ENCODE data around the gene SCPEP1.

Gene SCPEP1

DNA sequence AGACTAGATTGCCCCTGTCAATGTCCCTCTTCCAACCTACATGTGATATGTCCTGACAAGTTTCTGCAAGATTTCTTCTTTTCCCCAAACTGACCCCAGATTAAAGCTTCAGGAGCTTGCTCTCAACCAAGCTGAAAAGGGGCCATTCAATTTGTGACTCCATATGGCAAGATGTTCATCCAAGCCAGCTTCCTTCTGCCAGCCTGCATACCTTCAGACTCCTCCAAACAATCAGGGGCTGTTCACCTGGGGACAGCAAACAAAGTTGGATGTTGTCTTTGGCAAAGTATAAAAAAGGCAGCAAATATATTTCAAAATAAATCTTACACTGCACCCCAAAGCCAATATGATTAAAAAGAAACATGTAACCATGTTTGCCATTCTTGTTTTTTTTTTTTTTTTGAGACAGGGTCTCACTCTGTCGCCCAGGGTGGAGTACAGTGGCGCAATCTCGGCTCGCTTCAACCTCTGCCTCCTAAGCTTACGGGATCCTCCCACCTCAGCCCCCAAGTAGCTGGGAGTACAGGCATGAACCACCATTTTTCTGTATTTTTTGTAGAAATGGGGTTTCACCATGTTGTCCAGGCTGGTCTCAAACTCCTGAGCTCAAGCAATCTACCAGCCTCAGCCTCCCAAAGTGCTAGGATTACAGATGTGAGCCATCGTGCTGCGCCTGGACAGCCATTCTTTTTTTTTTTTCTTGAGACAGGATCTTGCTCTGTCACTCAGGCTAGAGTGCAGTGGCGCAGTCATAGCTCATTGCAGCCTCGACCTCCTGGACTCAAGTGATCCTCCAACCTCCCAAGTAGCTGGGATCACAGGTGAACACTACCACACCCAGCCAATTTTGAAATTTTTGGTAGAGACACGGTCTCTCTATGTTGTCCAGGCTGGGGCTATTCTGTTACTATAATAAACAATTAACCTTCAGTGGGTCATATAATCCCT is 57.1 kb downstream of the SCPEP1 start:
- POLR2A ChIA-PET, result no interaction called here
- DNase-seq (ENCODE audit: extremely low spot score), result no peak
- TF ChIP-seq FOXM1 (IDR thresholded peaks at IDR 0.05; ENCODE audit: borderline replicate concordance) (no peak), ARNT (IDR thresholded peaks at IDR 0.05) (no peak), FOXK2 (IDR thresholded peaks at IDR 0.05) (no peak), LEF1 (IDR thresholded peaks at IDR 0.05; ENCODE audit: borderline replicate concordance) (no peak), TARDBP (IDR thresholded peaks at IDR 0.05) (no peak), CTBP1 (IDR thresholded peaks at IDR 0.05; ENCODE audit: borderline replicate concordance) (no peak), FOXA1 (IDR thresholded peaks at IDR 0.05) (no peak), HDGF (IDR thresholded peaks at IDR 0.05; ENCODE audit: borderline replicate concordance) (no peak), SP1 (IDR thresholded peaks at IDR 0.05) (no peak), ELF4 (IDR thresholded peaks at IDR 0.05) (no peak), SUZ12 (IDR thresholded peaks at IDR 0.05) (no peak), NFRKB (IDR thresholded peaks at IDR 0.05) (no peak), BHLHE40 (IDR thresholded peaks at IDR 0.05; ENCODE audit: borderline replicate concordance) (no peak), L3MBTL2 (conservative IDR thresholded peaks at IDR 0.05) (no peak), ZNF384 (IDR thresholded peaks at IDR 0.05) (no peak)
- TF ChIP-seq, protein P1, sequence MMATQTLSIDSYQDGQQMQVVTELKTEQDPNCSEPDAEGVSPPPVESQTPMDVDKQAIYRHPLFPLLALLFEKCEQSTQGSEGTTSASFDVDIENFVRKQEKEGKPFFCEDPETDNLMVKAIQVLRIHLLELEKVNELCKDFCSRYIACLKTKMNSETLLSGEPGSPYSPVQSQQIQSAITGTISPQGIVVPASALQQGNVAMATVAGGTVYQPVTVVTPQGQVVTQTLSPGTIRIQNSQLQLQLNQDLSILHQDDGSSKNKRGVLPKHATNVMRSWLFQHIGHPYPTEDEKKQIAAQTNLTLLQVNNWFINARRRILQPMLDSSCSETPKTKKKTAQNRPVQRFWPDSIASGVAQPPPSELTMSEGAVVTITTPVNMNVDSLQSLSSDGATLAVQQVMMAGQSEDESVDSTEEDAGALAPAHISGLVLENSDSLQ (IDR thresholded peaks at IDR 0.05), result no peak
- CTCF ChIA-PET, result interaction anchor here (0.5 to 0.6 kb wide), 3 partner anchors 18 to 484 kb away, joined by 3 read pairs; no protein-coding TSS in a partner anchor

DNA sequence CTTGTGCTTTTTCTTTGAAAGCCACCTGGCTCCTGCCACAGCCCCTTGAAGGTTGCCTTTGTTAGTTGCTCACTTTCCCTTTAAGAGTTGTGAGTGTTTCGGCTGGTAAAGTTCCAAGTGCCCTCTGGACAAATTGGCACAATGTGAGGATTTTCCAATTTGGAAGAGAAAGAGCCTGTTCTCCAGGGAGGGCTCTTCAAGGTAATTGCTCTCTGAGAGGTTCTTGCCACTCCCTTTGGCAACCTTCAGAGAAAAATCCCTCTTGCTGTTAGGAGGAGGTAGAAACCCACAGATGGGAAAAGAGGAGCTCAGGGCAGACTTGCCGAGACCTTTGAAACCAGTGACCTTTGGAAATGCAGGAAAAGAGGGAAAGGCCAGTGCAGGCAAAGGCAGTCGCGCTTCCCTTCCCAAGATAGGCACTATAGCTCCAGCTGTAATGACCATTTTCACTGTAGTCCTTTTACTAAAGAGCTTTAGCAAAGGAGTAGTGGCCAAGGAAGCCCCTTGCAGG is 58.1 kb downstream of the SCPEP1 start:
- CTCF ChIA-PET, result no interaction called here
- POLR2A ChIA-PET, result no interaction called here
- no peak for DNase-seq (ENCODE audit: extremely low spot score)
- TF ChIP-seq BHLHE40 (IDR thresholded peaks at IDR 0.05; ENCODE audit: borderline replicate concordance), result no peak
- no peak for TF ChIP-seq LEF1 (IDR thresholded peaks at IDR 0.05; ENCODE audit: borderline replicate concordance)
- TF ChIP-seq, protein P1 (IDR thresholded peaks at IDR 0.05), result no peak
- no peak for TF ChIP-seq L3MBTL2 (conservative IDR thresholded peaks at IDR 0.05)
- no peak for TF ChIP-seq HDGF (IDR thresholded peaks at IDR 0.05; ENCODE audit: borderline replicate concordance)
- TF ChIP-seq TARDBP (IDR thresholded peaks at IDR 0.05), result no peak
- TF ChIP-seq FOXK2 (IDR thresholded peaks at IDR 0.05), result no peak
- TF ChIP-seq FOXA1 (IDR thresholded peaks at IDR 0.05), result no peak
- TF ChIP-seq NFRKB (IDR thresholded peaks at IDR 0.05), result no peak
- no peak for TF ChIP-seq SP1 (IDR thresholded peaks at IDR 0.05)
- TF ChIP-seq ARNT (IDR thresholded peaks at IDR 0.05), result no peak
- TF ChIP-seq ZNF384 (IDR thresholded peaks at IDR 0.05), result no peak
- TF ChIP-seq CTBP1 (IDR thresholded peaks at IDR 0.05; ENCODE audit: borderline replicate concordance), result no peak
- TF ChIP-seq ELF4 (IDR thresholded peaks at IDR 0.05), result no peak
- TF ChIP-seq FOXM1 (IDR thresholded peaks at IDR 0.05; ENCODE audit: borderline replicate concordance), result no peak
- TF ChIP-seq SUZ12 (IDR thresholded peaks at IDR 0.05), result no peak

DNA sequence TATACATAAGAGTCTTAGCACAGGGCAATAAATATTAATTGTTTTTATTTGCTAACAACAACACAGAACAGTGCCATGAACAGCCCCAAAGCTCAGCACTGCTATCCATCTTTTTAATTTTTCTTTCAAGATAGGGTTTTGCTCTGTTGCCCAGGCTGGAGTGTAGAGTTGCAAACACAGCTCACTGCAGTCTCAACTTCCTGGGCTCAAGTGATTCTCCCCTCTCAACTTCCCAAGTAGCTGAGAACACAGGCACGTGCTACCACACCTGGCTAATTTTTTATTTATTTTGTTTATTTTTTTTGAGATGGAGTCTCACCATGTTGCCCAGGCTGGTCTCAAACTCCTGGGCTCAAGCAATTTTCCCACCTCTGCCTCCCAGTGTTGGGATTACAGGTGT is 59.5 kb downstream of the SCPEP1 start:
- POLR2A ChIA-PET, result no interaction called here
- DNase-seq (ENCODE audit: extremely low spot score), result no peak
- CTCF ChIA-PET, result no interaction called here
- TF ChIP-seq, protein P1 (IDR thresholded peaks at IDR 0.05), result no peak
- TF ChIP-seq CTBP1 (IDR thresholded peaks at IDR 0.05; ENCODE audit: borderline replicate concordance), result no peak
- TF ChIP-seq BHLHE40 (IDR thresholded peaks at IDR 0.05; ENCODE audit: borderline replicate concordance), result no peak
- TF ChIP-seq FOXM1 (IDR thresholded peaks at IDR 0.05; ENCODE audit: borderline replicate concordance), result no peak
- no peak for TF ChIP-seq SUZ12 (IDR thresholded peaks at IDR 0.05)
- no peak for TF ChIP-seq ARNT (IDR thresholded peaks at IDR 0.05)
- no peak for TF ChIP-seq SP1 (IDR thresholded peaks at IDR 0.05)
- no peak for TF ChIP-seq ELF4 (IDR thresholded peaks at IDR 0.05)
- TF ChIP-seq NFRKB (IDR thresholded peaks at IDR 0.05), result no peak
- no peak for TF ChIP-seq HDGF (IDR thresholded peaks at IDR 0.05; ENCODE audit: borderline replicate concordance)
- TF ChIP-seq ZNF384 (IDR thresholded peaks at IDR 0.05), result no peak
- TF ChIP-seq TARDBP (IDR thresholded peaks at IDR 0.05), result no peak
- TF ChIP-seq L3MBTL2 (conservative IDR thresholded peaks at IDR 0.05), result no peak
- no peak for TF ChIP-seq LEF1 (IDR thresholded peaks at IDR 0.05; ENCODE audit: borderline replicate concordance)

DNA sequence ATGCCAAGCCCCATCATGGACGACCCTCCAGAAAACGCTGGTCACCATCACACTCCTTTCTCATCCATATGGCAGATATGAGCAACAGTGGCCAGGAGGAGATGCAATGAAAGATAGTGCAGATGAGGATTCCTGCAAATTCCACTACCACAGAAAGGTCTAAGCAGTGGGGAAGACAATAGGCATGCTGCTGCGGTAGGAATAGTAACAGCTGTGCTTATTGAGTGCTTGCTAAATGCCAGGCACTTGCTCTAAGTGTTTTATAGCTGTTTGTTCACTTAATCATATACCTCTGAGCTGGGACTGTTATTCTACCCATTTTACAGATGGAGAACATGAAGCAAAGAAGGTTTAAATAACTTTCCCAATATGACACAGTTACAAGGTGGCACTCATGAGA is 60.6 kb downstream of the SCPEP1 start:
- CTCF ChIA-PET, result no interaction called here

More for the DNA sequence above, 60.6 kb downstream of the SCPEP1 start:
- no peak for DNase-seq (ENCODE audit: extremely low spot score)
- POLR2A ChIA-PET, result interaction anchor here (2.0 kb wide), 1 partner anchor 46 kb away, joined by 6 read pairs; the partner anchor contains the start of gene AKAP1
- TF ChIP-seq FOXA1 (IDR thresholded peaks at IDR 0.05) (no peak), HDGF (IDR thresholded peaks at IDR 0.05; ENCODE audit: borderline replicate concordance) (no peak), CTBP1 (IDR thresholded peaks at IDR 0.05; ENCODE audit: borderline replicate concordance) (no peak), ZNF384 (IDR thresholded peaks at IDR 0.05) (no peak), L3MBTL2 (conservative IDR thresholded peaks at IDR 0.05) (no peak), SP1 (IDR thresholded peaks at IDR 0.05) (no peak), FOXK2 (IDR thresholded peaks at IDR 0.05) (no peak), LEF1 (IDR thresholded peaks at IDR 0.05; ENCODE audit: borderline replicate concordance) (no peak), TARDBP (IDR thresholded peaks at IDR 0.05) (no peak), FOXM1 (IDR thresholded peaks at IDR 0.05; ENCODE audit: borderline replicate concordance) (no peak), BHLHE40 (IDR thresholded peaks at IDR 0.05; ENCODE audit: borderline replicate concordance) (no peak), NFRKB (IDR thresholded peaks at IDR 0.05) (no peak), ELF4 (IDR thresholded peaks at IDR 0.05) (no peak), SUZ12 (IDR thresholded peaks at IDR 0.05) (no peak), ARNT (IDR thresholded peaks at IDR 0.05) (no peak)
- TF ChIP-seq, protein P1 (IDR thresholded peaks at IDR 0.05), result no peak

Data from HEK293T (cell line).